GM23248 (cell line): Measurements from ENCODE around the gene PLCB3. TPM values are rescaled to one million over a fixed set of nuclear protein-coding genes. Genes with fewer than 3 reads are reported as not detected.
A peak's percentile ranks its signal among the peaks of the same experiment; 100 is the strongest.

ENCODE experiments used
- DNase-seq: peaks from one replicate; pipeline ENCODE4 v3.0.0-alpha.2; 2015
- H2AFZ ChIP-seq: fragments of 200-600 bp; sonication (generic); 2 replicates; pipeline ENCODE4 v1.6.1; 2016; ENCODE audit warnings: antibody characterized with exemption
- H3F3A ChIP-seq: fragments of 200-600 bp; sonication (generic); 2 replicates; pipeline ENCODE4 v1.6.1; 2016; ENCODE audit warnings: mild to moderate bottlenecking, antibody characterized with exemption, mixed run types; ENCODE audit not compliant: insufficient read depth
- H3K27ac ChIP-seq: fragments of 200-600 bp; sonication (generic); 2 replicates; pipeline ENCODE4 v1.5.1; 2016; ENCODE audit warnings: mild to moderate bottlenecking
- H3K27me3 ChIP-seq: fragments of 200-600 bp; sonication (generic); replicated peaks from 2 replicates; pipeline ENCODE4 v1.6.1; 2016; ENCODE audit warnings: mild to moderate bottlenecking; ENCODE audit not compliant: insufficient read depth
- H3K36me3 ChIP-seq: fragments of 200-600 bp; sonication (generic); 2 replicates; pipeline ENCODE4 v1.6.1; 2016; ENCODE audit warnings: low read depth, mild to moderate bottlenecking
- H3K4me1 ChIP-seq: fragments of 200-600 bp; sonication (generic); 2 replicates; pipeline ENCODE4 v1.6.1; 2016; ENCODE audit warnings: mild to moderate bottlenecking; ENCODE audit not compliant: insufficient read depth
- H3K4me2 ChIP-seq: fragments of 200-600 bp; sonication (generic); one replicate; pipeline ENCODE4 v1.6.1; 2016; ENCODE audit warnings: mild to moderate bottlenecking; ENCODE audit not compliant: unreplicated experiment
- H3K4me3 ChIP-seq: fragments of 200-600 bp; sonication (generic); 2 replicates; pipeline ENCODE4 v1.5.1; 2016; ENCODE audit warnings: mild to moderate bottlenecking
- H3K79me2 ChIP-seq: fragments of 200-600 bp; sonication (generic); 2 replicates; pipeline ENCODE4 v1.6.1; 2016; ENCODE audit warnings: mild to moderate bottlenecking; ENCODE audit not compliant: insufficient read depth
- H3K9ac ChIP-seq: fragments of 200-600 bp; sonication (generic); 2 replicates; pipeline ENCODE4 v1.6.1; 2016; ENCODE audit warnings: mild to moderate bottlenecking
- H3K9me2 ChIP-seq: fragments of 200-600 bp; sonication (generic); 2 replicates; pipeline ENCODE4 v1.6.1; 2016; ENCODE audit warnings: mixed run types, mild to moderate bottlenecking, moderate library complexity; ENCODE audit not compliant: insufficient read depth
- H3K9me3 ChIP-seq: fragments of 200-600 bp; sonication (generic); one replicate; pipeline ENCODE4 v1.6.1; 2017; ENCODE audit warnings: low read depth
- H4K20me1 ChIP-seq: fragments of 200-600 bp; sonication (generic); 2 replicates; pipeline ENCODE4 v1.6.0; 2016; ENCODE audit not compliant: insufficient read depth
- EZH2 ChIP-seq: fragments of 200-600 bp; sonication (generic); IDR thresholded peaks from 2 replicates; pipeline ENCODE4 v1.6.1; 2018; ENCODE audit warnings: antibody characterized with exemption, mild to moderate bottlenecking; ENCODE audit not compliant: insufficient read depth, poor library complexity, severe bottlenecking
- EZH2phosphoT487 ChIP-seq: fragments of 200-600 bp; sonication (generic); IDR thresholded peaks from 2 replicates; pipeline ENCODE4 v1.6.1; 2018; ENCODE audit warnings: antibody characterized with exemption, moderate library complexity, mild to moderate bottlenecking, low read depth; ENCODE audit not compliant: insufficient read depth
- WGBS, 2 experiments: methylation state at CpG; one replicate each; pipeline ENCODE4 v1.1.6; 2015 to 2017; ENCODE audit warnings: low lambda C conversion rate in 2 of 2, low coverage in 1 of 2; ENCODE audit errors: missing lambda C conversion rate in 2 of 2; 5-methylcytosine and 5-hydroxymethylcytosine counted together
- in situ Hi-C: fragments of 300-500 bp; cut with MboI; formaldehyde crosslinking; loops from 2 replicates; pipeline ENCODE4 v1.15.0; 2020
- polyA plus RNA-seq: library from polyadenylated mRNA; unstranded; fragments of >200 nt; fragmentation: Nextera tagmentation; extraction: Ambion mirVana; gene quantifications from 2 replicates; pipeline ENCODE4 v1.2.1, GENCODE V29; 2016
- total RNA-seq: library from RNA; depleted of rRNA; stranded (reverse); fragments of >200 nt; shearing (Covaris generic); gene quantifications from 2 replicates; pipeline ENCODE4 v1.2.3, GENCODE V29; 2014

The PLCB3 gene
- total and polyA plus RNA-seq, 2 experiments from 2014 or later, result 6.5 to 32.7 TPM

DNA sequence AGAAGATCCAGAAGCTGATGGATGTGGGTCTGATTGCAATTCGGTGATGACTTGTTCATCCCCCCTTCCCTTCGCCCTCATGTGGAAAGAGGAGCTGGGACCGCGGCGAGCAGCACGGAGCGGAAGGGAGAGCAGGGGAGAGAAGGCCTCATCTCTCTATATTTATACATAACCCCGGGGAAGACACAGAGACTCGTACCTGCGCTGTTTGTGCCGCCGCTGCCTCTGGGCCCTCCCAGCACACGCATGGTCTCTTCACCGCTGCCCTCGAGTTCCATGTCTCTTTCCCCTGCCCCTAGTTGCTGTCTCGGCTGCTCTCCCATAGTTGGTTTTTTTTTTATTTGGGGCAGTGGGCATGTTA is 47.3 kb upstream of the PLCB3 start:
- no peak for DNase-seq

DNA sequence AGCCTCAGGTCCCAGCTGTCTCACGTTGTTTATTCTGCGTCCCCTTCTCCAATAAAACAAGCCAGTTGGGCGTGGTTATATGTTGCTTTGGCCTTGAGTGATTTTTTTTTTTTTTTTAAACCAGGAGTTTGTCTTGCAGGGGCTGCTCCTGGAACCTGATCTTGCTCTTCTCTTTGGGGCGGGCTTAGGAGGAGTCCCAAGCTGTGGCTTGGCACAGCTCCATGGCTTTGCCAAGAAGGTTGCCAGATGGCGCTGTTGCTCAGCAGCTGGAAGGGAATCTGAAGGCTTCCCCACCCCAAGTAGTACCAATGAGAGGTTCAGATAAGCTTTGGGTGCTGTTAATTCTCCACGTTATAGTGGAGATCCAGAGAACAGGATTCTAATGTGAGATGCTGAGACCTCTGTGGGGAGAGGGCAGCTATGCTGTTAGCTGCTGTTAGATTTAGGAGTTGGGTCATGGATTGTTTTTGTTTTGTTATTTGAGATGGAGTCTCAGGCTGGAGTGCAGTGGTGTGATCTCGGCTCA is 46.8 kb upstream of the PLCB3 start:
- Histone ChIP-seq H4K20me1 (no peaks in the 10 kb centered on the region), H3K27ac (no peak overlapping the region), H3K9me3 (no peaks in the 10 kb centered on the region), H3K4me1 (peaks cover 13% of the 10 kb centered on the region), H3K79me2 (no peaks in the 10 kb centered on the region), H3K4me3 (no peak overlapping the region), H3K27me3 (no peaks in the 10 kb centered on the region), H3K4me2 (no peak overlapping the region), H2AFZ (no peak overlapping the region), H3K36me3 (peaks cover 21% of the 10 kb centered on the region), H3K9me2 (no peaks in the 10 kb centered on the region), H3K9ac (no peak overlapping the region), H3F3A (peaks cover 22% of the 10 kb centered on the region)
- DNase-seq, result peak; percentile 98
- 15 to 23% methylated on average over 6 to 7 of the region's 7 CpGs for WGBS, 2 experiments
- in situ Hi-C loops, result no loop called here
- TF ChIP-seq EZH2phosphoT487 (no peak), EZH2 (no peak)

More for the DNA sequence above, 47.3 kb upstream of the PLCB3 start:
- Histone ChIP-seq H3K79me2 (no peaks in the 10 kb centered on the region), H3K9me3 (no peaks in the 10 kb centered on the region), H3K9ac (no peak overlapping the region), H3K4me1 (peaks cover 13% of the 10 kb centered on the region), H2AFZ (no peak overlapping the region), H3K27ac (no peak overlapping the region), H4K20me1 (no peaks in the 10 kb centered on the region), H3K36me3 (peaks cover 23% of the 10 kb centered on the region), H3F3A (peaks cover 22% of the 10 kb centered on the region), H3K9me2 (no peaks in the 10 kb centered on the region), H3K4me2 (no peak overlapping the region), H3K4me3 (no peak overlapping the region), H3K27me3 (no peaks in the 10 kb centered on the region)
- WGBS, 2 experiments, result 84 to 86% methylated on average over 16 of the region's 16 CpGs
- in situ Hi-C loops, result no loop called here
- TF ChIP-seq EZH2 (no peak), EZH2phosphoT487 (no peak)

GRCh38 chr11:64206457-64207255 is 44.7 kb upstream of the PLCB3 start, which contains the start of gene FERMT3:
Gene FERMT3 (plus strand): TSS chr11:64206721. CDS start chr11:64207365, 644 bp downstream.
- DNase-seq, result no peak
- Histone ChIP-seq H3K27ac (peak within 1 kb of the TSS; percentile 59), H3K9ac (peak within 1 kb of the TSS; percentile 70)

GRCh38 chr11:64207256-64208085 is 43.9 kb upstream of the PLCB3 start:
- Histone ChIP-seq H3K9ac (peak overlapping the region; percentile 70), H3K4me2 (peak overlapping the region; percentile 45), H3K27ac (peak overlapping the region; percentile 59), H3K36me3 (no peaks in the 10 kb centered on the region), H4K20me1 (no peaks in the 10 kb centered on the region), H3K9me2 (no peaks in the 10 kb centered on the region), H3K27me3 (no peaks in the 10 kb centered on the region), H3F3A (peaks cover 6% of the 10 kb centered on the region), H3K79me2 (no peaks in the 10 kb centered on the region), H2AFZ (peak overlapping the region; percentile 49), H3K4me3 (peak overlapping the region; percentile 36; the same call in 1 of the 2 replicates), H3K4me1 (peaks cover 13% of the 10 kb centered on the region), H3K9me3 (no peaks in the 10 kb centered on the region)
- 41 to 43% methylated on average over 25 to 30 of the region's 30 CpGs for WGBS, 2 experiments
- peak; percentile 90 for DNase-seq
- in situ Hi-C loops, result no loop called here
- no peak for TF ChIP-seq EZH2
- TF ChIP-seq EZH2phosphoT487, result no peak

More at GRCh38 chr11:64206457-64207255, 44.7 kb upstream of the PLCB3 start, which contains the start of gene FERMT3:
- no peak for TF ChIP-seq EZH2
- TF ChIP-seq EZH2phosphoT487, result no peak
- WGBS, 2 experiments, result 91 to 92% methylated on average over 26 to 27 of the region's 27 CpGs
- H3K27me3 ChIP-seq, result no peaks in the 10 kb centered on the region
- no peaks in the 10 kb centered on the region for H3K79me2 ChIP-seq
- H3K9me3 ChIP-seq, result no peaks in the 10 kb centered on the region
- peaks cover 13% of the 10 kb centered on the region for H3K4me1 ChIP-seq
- H3K4me3 ChIP-seq, result peak within 1 kb of the TSS; percentile 36; the same call in 1 of the 2 replicates
- in situ Hi-C loops, result no loop called here
- H3K4me2 ChIP-seq, result peak within 1 kb of the TSS; percentile 45
- H2AFZ ChIP-seq, result peak within 1 kb of the TSS; percentile 49
- H4K20me1 ChIP-seq, result no peaks in the 10 kb centered on the region
- peaks cover 6% of the 10 kb centered on the region; the same call in 1 of the 2 replicates for H3K36me3 ChIP-seq
- no peaks in the 10 kb centered on the region for H3K9me2 ChIP-seq
- H3F3A ChIP-seq, result peaks cover 14% of the 10 kb centered on the region
